ENCODE measurements around the gene TMEM52.
"Not testable (repeated sequence)": the region's sequence is repeated elsewhere in the genome, so short reads cannot be mapped to it uniquely, and the experiment has no call there.

TMEM52 gene

DNA sequence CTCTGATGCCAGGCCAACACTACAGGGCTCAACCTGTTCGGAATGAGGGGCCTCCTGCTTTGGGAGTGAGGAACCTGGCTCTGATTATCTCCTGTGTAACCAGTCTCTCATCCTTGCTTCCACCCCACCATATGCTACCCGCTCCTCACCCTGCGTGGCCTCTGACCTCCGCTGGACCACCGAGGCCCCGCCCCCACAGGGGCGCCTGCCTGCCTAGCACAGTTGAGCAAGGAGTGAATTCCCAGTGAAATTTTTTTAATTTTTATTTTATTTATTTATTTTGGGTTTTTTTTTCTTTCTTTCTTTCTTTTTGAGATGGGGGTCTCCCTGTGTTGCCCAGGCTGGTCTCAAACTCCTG is 26.3 kb downstream of the TMEM52 start:
- no peak for DNase-seq

DNA sequence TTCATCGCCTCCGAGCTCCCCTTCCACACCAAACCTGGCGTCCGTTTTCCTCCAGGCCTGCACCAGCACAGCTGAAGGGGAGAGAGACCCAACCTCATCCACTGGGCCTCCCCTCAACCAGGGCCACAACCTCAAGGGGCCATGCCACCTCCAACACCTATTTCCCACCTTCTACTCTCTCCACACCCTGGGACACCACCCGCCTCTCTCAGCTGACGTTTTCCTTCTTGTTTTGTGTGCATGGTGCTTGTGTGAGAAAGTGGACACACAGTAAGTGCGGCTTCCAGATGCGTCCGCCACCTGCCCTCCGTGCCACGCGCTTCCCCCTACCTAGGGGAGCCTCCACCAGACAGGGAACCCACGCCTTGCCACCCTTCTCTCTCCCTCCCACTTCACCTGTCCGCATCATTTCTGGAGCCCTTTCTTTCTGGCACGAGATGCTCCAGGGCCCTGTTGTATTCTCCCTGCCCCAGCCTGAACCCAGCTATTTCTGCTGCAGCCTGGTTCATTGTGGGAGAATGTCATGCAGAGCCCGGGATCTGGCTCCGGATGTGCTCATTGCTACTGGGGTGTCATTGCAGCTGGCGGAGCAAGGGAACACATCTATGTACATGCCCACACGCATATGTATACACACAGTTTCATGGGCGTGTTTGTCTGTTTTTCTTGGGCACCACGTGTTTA is 26.9 kb downstream of the TMEM52 start:
- no peak for DNase-seq

DNA sequence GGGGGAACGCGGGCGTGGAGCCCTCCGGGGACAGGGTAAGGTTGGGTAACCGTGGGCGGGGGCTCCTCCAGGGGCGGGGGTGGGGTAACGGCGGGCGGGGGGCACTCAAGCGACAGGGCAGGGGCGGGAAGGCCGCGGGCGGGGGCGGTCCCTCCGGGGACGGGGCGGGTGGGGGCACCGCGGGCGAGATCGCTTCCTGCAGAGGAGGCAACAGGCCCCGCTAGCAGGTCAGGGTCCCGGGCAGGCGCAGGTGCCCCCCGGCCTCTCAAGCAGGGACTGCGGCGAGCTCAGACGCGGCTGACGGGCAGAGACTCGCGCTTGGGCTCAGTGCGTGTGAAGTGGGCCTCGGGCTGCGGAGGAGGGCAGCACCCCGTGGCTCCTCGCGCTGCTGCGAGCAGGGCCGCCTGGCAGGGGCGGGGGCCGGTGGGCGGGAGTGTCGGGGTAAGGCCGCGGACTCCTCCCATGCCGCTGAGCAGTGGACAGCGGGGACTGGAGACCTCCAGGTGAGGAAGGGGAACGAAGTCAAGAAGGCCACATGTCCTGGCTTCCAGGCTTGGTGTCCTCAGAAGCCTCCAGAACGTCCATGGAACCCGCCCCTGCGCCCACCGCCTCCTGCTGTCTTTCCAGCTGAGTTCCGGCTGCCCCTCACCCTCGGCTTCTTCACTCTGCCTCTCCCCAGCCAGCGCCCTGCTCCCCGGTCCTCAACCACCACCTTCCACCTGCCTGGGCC is 27.6 kb downstream of the TMEM52 start:
- peak; percentile 79 for DNase-seq

DNA sequence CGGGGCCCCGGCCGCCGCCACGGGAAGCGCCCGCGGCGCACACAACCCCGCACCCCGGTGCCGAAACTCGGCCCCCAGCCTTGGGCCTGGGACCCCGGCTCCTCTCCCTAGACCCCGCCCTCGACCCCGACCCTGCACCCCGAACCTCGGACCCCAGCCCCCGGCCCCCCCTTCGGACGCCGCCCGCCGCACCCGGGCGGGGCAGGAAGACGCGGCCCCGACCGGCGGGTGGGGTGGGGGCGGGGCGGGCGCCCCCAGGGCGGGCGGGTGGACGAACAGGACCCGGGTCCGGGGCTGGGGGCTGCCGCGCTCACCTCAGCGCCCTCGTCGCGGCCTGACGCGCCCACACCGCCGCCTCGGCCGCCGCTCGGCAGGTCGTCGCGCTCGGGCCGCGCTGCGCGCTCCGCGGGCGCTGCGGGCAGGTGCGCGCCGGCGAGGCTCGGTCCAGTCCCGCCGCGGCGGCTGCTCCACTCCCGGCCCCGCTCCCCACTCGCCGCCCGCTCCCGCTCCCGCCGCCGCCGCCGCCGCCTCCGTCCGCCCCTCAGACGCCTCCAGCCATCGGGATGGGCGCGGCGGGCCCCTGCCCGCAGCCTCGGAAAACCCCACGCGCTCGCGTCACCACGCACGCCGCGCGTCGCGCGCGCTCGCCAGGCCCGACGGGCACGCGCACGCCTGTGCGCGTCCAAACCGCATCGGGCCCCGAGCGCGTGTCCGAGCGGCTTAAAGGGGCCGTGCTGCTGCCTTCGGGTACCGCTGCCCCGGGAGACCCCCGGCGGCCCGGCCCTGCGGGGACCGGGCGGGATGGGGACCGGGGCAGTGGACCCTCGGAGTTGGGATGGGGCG is 28.4 kb downstream of the TMEM52 start, which contains the start of gene GNB1:
TSS of gene GNB1 (minus strand) at position 582 of the 843 bp plus-strand sequence. CDS start 65,634 bp downstream, outside the sequence.
- DNase-seq: peak; percentile 86

DNA sequence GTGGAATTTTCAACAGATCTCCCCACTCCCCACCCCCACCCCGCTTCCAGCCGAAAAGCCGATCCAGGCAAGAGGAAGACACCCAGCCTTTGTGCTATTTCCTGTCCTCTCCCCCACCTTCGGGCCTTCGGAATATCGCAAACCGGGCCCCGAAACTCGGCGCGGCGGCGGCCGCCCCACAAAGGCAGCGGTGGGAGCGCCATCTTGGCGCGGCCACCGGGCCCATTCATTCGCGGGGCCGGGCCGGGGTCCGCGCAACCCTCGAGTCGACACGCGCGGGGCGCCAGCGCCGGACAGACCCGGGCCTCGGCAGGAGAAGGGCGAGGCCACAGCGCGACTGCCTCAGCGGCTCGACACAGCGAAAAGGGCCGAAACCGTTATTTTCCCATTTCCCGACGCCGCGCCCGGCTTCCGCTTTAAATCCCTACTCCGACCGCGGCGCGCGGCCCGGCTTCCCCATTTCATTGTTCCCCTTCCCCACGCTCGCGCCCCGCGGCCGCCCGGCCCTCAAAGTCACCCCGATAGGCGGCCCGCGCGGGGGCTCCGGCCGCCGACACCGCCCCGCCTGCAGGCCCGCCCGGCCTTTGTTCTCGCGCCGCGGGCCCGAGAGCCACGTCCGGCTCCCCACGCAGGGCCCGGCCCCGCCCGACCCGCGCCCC is 29.1 kb downstream of the TMEM52 start:
- peak; percentile 40 for DNase-seq

DNA sequence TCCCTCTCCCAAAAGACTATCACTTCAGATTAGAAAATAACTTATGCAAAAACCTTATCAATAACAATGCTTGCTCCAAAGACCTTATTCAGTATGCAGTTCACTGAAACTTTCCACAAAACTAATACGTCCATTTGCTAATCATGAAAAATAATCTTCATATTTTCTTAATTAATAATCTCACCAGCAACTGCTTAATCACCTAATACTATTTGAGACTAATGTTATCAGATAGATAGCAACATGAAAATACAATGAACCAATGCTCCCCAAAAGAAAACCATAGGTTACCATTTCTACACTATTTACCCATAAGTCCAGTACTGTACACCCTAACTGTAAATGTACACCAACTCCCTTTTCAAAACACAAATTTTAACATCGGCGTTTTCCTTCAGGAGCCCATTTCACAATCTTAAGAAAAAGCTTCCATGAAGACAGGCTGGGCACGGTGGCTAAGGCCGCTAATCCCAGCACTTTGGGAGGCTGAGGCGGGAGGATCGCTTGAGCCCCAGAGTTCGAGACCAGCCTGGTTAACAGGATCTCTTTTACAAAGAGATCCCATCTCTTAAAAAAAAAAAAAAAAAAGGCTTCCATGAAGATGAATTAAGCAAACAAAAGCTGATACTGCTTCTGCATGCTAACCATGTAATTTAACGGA is 29.9 kb downstream of the TMEM52 start:
- no peak for DNase-seq

DNA sequence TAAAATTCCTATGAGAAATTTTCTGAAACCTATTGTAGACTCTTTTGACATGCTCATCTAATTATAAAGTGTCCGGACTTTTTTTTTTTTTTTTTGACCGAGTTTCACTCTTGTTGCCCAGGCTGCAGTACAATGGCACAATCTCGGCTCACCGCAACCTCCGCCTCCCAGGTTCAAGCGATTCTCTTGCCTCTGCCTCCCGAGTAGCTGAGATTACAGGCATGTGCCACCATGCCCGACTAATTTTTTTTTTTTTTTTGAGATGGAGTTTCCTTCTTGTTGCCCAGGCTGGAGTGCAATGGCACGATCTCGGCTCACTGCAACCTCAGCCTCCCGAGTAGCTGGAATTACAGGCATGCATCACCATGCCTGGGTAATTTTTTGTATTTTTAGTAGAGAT is 35.2 kb downstream of the TMEM52 start:
- not testable (repeated sequence) for DNase-seq

DNA sequence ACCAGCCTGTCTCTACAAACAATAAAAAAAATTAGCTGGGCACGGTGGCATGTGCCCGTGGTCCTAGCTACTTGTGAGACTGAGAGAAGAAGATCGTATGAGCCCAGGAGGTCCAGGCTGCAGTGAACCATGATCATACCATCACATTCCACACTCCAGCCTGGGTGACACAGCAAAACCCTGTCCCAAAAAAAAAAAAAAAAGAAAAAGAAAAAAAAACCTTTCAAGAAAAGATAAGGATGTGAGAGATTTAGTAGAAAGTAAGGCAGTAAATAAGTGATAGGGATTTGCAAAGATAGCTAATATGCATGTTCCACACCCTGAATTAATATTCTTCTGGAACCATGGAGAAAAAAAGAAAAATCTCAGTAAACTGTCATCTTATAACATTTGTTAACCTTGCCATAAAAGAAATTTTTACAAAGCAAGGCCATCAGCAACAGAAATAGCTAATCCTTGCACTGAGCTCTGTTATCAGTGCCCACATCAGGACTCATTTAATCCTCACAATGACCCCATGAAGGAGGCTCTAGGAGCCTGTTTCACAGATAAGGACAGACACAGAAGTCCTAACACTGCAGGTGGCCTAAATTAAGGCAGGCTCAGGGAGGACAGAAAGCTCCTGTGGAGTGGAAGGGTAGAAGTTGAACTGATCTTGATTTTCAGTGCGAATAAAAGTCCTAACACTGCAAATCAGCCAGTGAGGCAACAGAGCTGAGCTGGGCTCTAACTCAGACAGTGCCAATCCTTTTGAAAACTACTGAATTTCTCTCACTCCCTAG is 35.8 kb downstream of the TMEM52 start:
- no peak for DNase-seq

DNA sequence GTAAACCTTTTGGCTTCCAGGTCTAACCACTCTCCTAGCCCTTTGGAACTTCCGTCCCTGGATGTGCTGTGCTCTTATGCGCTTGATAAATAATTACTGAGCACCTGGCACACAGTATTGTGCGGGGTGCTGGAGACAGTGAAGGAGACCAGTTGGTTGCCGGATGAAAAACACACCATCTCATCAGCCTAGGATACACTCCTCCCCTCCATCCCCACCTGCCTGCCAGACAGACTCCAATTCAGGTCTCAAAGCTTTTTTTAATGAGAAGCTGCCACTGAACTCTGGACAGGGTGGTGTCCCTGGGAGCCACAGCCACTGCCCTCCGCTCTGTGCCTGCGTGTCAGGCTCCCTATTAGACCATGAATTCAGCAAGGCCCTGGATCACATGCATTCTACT is 37.4 kb downstream of the TMEM52 start:
- DNase-seq: no peak

DNA sequence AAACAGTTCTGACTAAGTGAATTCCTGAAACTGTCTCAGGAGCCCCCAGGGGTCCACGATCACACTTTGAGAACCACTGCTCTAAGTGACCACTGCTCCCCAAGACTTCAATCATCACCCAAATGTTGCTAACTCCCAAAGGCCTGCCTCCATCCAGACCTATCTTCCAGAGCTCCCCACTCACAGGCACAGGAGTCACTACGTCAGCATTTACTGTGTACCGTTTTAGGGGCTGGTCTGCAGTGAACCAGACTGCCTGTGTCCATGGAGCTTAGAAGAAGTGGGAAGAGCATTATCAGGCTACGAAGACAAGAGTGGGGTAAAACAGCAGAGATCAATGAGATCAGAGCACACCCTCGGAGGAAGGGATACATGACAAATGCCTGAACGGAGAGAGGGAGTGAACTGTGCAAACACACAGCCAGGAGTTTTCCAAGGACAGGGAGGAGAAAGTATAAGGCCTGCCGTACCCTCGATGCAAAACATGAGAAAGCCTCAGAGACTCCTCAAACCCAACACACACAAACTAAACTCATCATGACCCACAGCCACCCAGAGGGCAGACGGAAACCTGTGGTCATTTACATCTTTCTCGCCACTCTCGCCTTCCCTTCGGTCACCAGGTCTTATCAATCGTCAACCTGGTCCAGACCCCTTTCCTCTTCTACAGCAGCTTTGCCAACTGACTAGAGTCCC is 38.3 kb downstream of the TMEM52 start:
- DNase-seq: no peak

DNA sequence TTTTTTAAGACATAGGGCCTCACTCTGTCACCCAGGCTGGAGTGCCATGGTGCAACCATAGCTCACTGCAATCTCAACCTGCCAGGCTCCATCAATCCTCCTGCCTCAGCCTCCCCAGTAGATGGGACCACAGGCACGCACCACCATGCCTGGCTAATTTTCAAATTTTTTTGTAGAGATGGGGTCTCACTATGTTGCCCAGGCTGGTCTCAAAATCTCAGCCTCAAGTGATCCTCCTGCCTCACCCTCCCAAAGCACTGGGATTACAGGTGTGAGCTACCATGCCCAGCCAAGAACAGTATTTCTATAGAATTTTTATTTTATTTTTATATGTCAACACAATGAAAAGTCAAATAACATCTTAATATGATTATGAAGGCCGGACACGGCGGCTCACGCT is 39.1 kb downstream of the TMEM52 start:
- no peak for DNase-seq

DNA sequence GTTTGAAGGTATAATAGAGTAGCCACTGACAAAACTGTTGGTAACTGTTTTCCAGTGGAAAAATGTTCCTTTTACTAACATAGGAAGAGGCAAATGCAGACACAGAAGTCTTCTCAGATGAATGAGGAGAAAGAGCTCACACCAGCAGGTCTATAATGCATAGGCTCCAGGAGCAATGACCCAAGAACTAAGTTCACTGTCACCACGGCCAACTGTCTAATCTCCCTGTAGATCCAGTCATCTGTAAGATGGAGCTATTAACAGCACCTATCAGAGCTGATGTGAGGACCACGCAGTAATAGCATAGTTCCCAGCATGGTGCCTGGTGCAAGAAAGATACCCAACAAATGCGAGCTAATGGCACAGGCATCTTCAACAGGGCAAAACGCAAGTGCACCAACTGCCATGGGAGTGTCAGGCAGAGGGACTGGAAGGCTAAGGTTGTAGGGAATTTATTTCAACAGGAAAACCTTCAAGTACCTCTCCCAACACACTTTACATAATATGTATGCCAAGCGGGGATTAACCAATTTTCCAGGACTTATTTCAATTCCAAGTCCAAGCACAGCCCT is 41.1 kb downstream of the TMEM52 start:
- no peak for DNase-seq

DNA sequence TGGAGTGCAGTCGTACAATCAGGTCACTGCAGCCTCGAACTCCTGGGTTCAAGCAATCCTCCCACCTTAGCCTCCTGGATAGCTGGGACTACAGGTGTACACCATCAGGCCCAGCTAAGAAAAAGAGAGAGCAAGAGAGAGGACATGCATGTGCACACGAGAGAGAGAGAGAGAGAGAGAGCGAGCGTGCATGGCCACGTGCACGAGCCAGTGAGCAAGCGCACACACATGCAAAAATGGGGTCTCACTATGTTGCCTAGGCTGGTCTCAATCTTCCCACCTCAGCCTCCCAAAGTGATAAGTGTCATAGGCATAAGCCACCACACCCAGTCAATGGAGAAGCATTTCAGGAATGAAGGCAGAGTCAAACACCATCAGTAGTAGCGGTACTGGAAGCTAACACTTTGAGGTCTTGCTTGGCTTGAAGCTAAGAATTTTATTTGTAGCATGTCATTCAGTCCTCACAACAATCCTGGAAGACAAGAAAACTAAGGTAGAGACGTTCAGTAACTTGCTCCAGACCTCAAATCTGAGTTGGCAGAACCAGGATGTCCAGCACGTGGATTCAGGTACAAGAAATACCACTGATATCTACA is 42.6 kb downstream of the TMEM52 start:
- no peak for DNase-seq

DNA sequence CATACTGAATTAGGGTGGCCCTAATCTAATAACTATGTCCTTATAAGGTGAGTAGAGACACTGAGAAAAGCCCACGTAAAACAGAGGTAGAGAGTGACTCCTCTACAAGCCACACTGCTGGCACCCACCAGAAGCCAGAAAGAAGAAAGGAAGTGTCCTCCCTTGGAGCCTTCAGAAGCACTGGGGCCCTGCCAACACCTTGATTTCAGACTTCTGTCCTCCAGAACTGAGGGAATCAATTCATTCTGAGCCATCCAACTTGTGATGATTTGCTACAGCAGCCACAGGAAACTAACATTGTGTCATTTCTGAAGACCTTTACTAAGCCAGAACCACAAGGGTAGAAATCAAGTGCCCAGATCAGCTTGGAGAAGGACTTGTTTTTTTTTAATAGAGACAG is 43.1 kb downstream of the TMEM52 start:
- no peak for DNase-seq

DNA sequence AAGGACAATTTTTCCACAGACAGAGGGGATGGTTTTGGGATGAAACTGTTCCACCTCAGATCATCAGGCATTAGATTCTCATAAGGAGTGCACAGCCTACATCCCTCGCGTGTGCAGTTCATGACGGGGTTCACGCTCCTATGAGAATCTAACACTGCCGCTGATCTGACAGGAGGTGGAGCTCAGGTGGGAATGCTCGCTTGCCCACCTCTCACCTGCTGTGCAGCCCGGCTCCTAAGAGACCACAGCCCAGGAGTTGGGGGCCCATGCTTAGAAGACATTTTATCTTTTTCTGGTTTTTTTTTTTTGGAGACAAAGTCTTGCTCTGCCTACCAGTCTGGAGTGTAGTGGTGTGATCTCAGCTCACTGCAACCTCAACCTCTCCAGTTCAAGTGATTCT is 44.2 kb downstream of the TMEM52 start:
- DNase-seq: no peak

DNA sequence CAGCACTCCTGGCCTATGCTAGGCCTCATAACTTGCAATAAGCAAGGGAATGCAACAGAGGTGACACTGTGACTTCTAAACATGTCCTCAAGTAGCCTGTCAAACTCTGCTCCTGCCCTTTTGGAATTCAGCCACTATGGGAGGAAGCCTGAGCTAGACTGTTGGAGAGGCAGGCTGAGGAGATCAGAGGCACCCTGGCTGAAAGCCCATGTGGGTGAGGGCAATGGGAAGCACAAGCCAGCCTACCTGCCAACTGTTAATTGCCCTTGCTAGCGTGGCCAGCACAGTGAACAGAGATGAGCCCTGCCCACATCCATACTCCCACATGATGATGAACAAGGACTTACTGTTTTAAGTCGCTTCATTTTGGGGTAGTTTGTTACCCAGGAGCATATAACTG is 45.9 kb downstream of the TMEM52 start:
- no peak for DNase-seq

DNA sequence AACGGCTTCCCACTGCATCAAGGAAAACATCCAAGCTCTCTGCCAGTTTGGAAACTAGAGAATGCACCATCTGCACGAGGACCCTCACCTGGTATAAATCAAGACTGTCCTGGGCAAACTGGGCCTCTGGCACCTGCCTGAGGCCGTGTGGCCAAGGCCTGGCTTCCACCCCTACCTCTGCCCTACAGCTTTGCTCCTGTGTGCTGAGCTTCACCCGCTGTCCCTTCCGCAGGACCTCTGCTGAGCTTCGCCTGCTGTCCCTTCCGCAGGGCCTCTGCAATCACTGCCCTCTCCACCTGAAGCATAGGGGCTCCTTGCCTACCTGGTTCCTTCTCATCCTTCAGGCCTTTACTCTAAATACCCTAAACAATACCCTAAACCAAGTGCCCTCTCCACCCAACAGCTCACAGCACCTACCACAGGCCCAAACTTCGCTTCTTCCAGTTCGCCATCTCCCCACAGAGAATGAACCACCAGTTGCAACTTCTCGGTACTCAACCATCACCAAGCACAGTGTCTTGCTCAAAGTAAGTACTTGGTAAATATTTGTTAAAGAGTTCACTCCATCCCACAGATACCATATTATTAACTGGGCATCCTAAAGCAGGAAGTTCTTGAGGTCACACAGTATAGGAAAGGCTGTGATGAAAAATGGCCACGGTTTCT is 46.6 kb downstream of the TMEM52 start:
- no peak for DNase-seq

DNA sequence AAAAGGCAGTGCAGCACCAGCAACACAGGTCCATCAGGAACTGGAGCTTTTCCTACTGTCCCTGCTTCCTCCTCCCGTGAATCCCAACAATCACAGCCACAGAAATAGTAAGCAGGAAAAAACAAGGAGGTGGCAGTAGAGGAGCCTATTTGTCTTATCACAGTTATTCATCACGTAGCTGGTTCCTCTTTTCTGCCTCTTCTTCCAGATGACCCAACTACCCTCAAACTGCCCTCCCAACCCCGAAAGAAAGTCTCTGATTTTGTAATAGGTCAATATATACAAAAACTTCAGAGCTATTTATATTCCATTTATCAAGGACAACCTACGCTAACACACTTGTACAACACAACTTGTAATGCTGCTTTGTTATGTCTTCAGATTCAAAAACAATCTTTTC is 49.6 kb downstream of the TMEM52 start:
- DNase-seq: no peak
